WTC11 (cell line): Measurements from ENCODE around the gene GNAI1.

Experiments used
- CREM ChIP-seq: sonication (generic); formaldehyde crosslinking; IDR thresholded peaks from 2 replicates; pipeline ENCODE4 v1.8.1; 2022; ENCODE audit warnings: mild to moderate bottlenecking, missing genetic modification reagents, moderate library complexity
- CTCF ChIP-seq: fragments of 200-600 bp; IDR thresholded peaks from 2 replicates; pipeline ENCODE4 v1.8.0; 2022; ENCODE audit warnings: antibody characterized with exemption
- ETV6 ChIP-seq: sonication (generic); formaldehyde crosslinking; IDR thresholded peaks from 2 replicates; pipeline ENCODE4 v1.8.1; 2022; ENCODE audit warnings: mild to moderate bottlenecking, missing genetic modification reagents
- MLX ChIP-seq: sonication (generic); formaldehyde crosslinking; IDR thresholded peaks from 2 replicates; pipeline ENCODE4 v1.8.1; 2023; ENCODE audit warnings: mild to moderate bottlenecking, missing genetic modification reagents, moderate library complexity
- NFYB ChIP-seq: sonication (generic); formaldehyde crosslinking; conservative IDR thresholded peaks from 2 replicates; pipeline ENCODE4 v1.8.0; 2022; ENCODE audit warnings: low read depth, missing genetic modification reagents
- NR2C2 ChIP-seq: sonication (generic); formaldehyde crosslinking; IDR thresholded peaks from 2 replicates; pipeline ENCODE4 v1.8.0; 2022; ENCODE audit warnings: mild to moderate bottlenecking, missing genetic modification reagents
- PRDM15 ChIP-seq: sonication (generic); formaldehyde crosslinking; IDR thresholded peaks from 2 replicates; pipeline ENCODE4 v1.8.0; 2022; ENCODE audit warnings: missing genetic modification reagents
- USF2 ChIP-seq: sonication (generic); formaldehyde crosslinking; IDR thresholded peaks from 2 replicates; pipeline ENCODE4 v1.8.1; 2023; ENCODE audit warnings: mild to moderate bottlenecking, missing genetic modification reagents, moderate library complexity
- ZNF121 ChIP-seq: sonication (generic); formaldehyde crosslinking; IDR thresholded peaks from 2 replicates; pipeline ENCODE4 v1.8.0; 2023; ENCODE audit warnings: missing genetic modification reagents
- ZNF138 ChIP-seq: sonication (generic); formaldehyde crosslinking; conservative IDR thresholded peaks from 2 replicates; pipeline ENCODE4 v1.8.1; 2022; ENCODE audit warnings: mild to moderate bottlenecking, moderate library complexity, missing genetic modification reagents
- TF ChIP-seq, protein P1 (sequence below): sonication (generic); formaldehyde crosslinking; conservative IDR thresholded peaks from 2 replicates; pipeline ENCODE4 v1.8.1; 2022; ENCODE audit warnings: mild to moderate bottlenecking, missing genetic modification reagents
- TF ChIP-seq, protein P2 (sequence below): sonication (generic); formaldehyde crosslinking; IDR thresholded peaks from 2 replicates; pipeline ENCODE4 v1.8.0; 2023; ENCODE audit warnings: mild to moderate bottlenecking, missing genetic modification reagents

DNA sequence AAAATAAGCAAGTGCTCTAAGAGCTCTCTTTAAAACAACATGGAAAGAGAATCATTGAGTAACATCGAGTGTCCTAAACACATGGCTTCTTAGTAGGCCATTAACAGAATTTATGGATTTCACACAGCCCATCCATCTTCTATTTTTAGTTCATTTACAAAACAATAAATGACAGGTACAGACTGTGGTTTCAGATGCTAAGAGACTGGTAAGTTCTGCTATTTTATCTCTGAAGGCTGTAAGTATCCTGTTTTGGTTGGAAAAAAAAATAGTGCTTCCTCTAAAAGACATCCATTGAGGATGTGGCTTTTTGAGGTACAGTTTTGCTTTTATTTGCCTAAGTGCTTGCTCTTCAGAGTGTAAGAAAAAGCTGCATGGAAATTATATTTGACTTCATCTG, 27.4 kb upstream of the GNAI1 start:
- TF ChIP-seq CTCF = no peak
- TF ChIP-seq ZNF121 = no peak
- no peak for TF ChIP-seq NFYB (CRISPR knock-in tag)
- TF ChIP-seq NR2C2 (CRISPR knock-in tag) = no peak
- no peak for TF ChIP-seq MLX
- no peak for TF ChIP-seq ETV6 (CRISPR knock-in tag)
- TF ChIP-seq, protein P1, sequence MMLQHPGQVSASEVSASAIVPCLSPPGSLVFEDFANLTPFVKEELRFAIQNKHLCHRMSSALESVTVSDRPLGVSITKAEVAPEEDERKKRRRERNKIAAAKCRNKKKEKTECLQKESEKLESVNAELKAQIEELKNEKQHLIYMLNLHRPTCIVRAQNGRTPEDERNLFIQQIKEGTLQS = no peak
- no peak for TF ChIP-seq CREM (CRISPR knock-in tag)
- no peak for TF ChIP-seq PRDM15 (CRISPR knock-in tag)
- no peak for TF ChIP-seq USF2
- TF ChIP-seq, protein P2, sequence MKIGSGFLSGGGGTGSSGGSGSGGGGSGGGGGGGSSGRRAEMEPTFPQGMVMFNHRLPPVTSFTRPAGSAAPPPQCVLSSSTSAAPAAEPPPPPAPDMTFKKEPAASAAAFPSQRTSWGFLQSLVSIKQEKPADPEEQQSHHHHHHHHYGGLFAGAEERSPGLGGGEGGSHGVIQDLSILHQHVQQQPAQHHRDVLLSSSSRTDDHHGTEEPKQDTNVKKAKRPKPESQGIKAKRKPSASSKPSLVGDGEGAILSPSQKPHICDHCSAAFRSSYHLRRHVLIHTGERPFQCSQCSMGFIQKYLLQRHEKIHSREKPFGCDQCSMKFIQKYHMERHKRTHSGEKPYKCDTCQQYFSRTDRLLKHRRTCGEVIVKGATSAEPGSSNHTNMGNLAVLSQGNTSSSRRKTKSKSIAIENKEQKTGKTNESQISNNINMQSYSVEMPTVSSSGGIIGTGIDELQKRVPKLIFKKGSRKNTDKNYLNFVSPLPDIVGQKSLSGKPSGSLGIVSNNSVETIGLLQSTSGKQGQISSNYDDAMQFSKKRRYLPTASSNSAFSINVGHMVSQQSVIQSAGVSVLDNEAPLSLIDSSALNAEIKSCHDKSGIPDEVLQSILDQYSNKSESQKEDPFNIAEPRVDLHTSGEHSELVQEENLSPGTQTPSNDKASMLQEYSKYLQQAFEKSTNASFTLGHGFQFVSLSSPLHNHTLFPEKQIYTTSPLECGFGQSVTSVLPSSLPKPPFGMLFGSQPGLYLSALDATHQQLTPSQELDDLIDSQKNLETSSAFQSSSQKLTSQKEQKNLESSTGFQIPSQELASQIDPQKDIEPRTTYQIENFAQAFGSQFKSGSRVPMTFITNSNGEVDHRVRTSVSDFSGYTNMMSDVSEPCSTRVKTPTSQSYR (CRISPR knock-in tag) = no peak
- no peak for TF ChIP-seq ZNF138 (CRISPR knock-in tag)
